H9 (cell line): ENCODE results near the gene GIMAP6. TPM values are rescaled to one million over a fixed set of nuclear protein-coding genes. Genes with fewer than 3 reads are reported as not detected.

Source experiments
- DNase-seq: peaks from one replicate; pipeline ENCODE4 v3.0.0-alpha.2; 2017
- H2AFZ ChIP-seq: one replicate; pipeline ENCODE4 v1.6.1; 2013; ENCODE audit warnings: mild to moderate bottlenecking, low read length, control low read depth, moderate library complexity
- H2AK5ac ChIP-seq: 2 replicates; pipeline ENCODE4 v1.6.1; 2013; ENCODE audit warnings: low read length, control low read depth, mixed read lengths; ENCODE audit not compliant: insufficient read length
- H2BK120ac ChIP-seq: one replicate; pipeline ENCODE4 v1.6.1; 2013; ENCODE audit warnings: low read depth, mild to moderate bottlenecking, low read length, control low read depth, inconsistent platforms; ENCODE audit not compliant: poor library complexity, severe bottlenecking
- H2BK12ac ChIP-seq: 2 replicates; pipeline ENCODE4 v1.6.1; 2013; ENCODE audit warnings: low read length, control low read depth, mixed read lengths, low read depth; ENCODE audit not compliant: insufficient read length
- H2BK15ac ChIP-seq: 2 replicates; pipeline ENCODE4 v1.6.1; 2013; ENCODE audit warnings: low read depth, low read length, control low read depth
- H2BK20ac ChIP-seq: one replicate; pipeline ENCODE4 v1.6.1; 2013; ENCODE audit warnings: low read depth, mild to moderate bottlenecking, low read length, control low read depth, inconsistent platforms; ENCODE audit not compliant: poor library complexity, severe bottlenecking
- H2BK5ac ChIP-seq: 2 replicates; pipeline ENCODE4 v1.6.1; 2013; ENCODE audit warnings: low read length, control low read depth, mixed read lengths; ENCODE audit not compliant: insufficient read length
- H3K14ac ChIP-seq: 2 replicates; pipeline ENCODE4 v1.6.1; 2013; ENCODE audit warnings: low read length, control low read depth; ENCODE audit not compliant: insufficient read depth
- H3K18ac ChIP-seq: 2 replicates; pipeline ENCODE4 v1.6.1; 2013; ENCODE audit warnings: low read depth, mild to moderate bottlenecking, mixed read lengths, low read length, control low read depth; ENCODE audit not compliant: insufficient read length
- H3K23ac ChIP-seq: 2 replicates; pipeline ENCODE4 v1.6.1; 2013; ENCODE audit warnings: low read length, control low read depth, mixed read lengths, low read depth; ENCODE audit not compliant: insufficient read length
- H3K23me2 ChIP-seq: 2 replicates; pipeline ENCODE4 v1.6.1; 2013; ENCODE audit warnings: low read depth, mild to moderate bottlenecking, mixed read lengths, low read length, control low read depth; ENCODE audit not compliant: insufficient read length, poor library complexity, severe bottlenecking
- H3K27ac ChIP-seq: 2 replicates; pipeline ENCODE4 v1.5.1; 2013; ENCODE audit warnings: low read length, control low read depth, mixed read lengths, low read depth; ENCODE audit not compliant: insufficient read length
- H3K27me3 ChIP-seq: 2 replicates; pipeline ENCODE4 v1.6.1; 2013; ENCODE audit warnings: low read length, control low read depth, inconsistent platforms; ENCODE audit not compliant: insufficient read depth
- H3K4ac ChIP-seq: 2 replicates; pipeline ENCODE4 v1.6.1; 2013; ENCODE audit warnings: low read depth, mild to moderate bottlenecking, control low read depth, inconsistent platforms, low read length, moderate library complexity
- H3K4me1 ChIP-seq: 2 replicates; pipeline ENCODE4 v1.6.1; 2013; ENCODE audit warnings: low read length, control low read depth, inconsistent platforms; ENCODE audit not compliant: insufficient read depth
- H3K4me2 ChIP-seq: 2 replicates; pipeline ENCODE4 v1.6.1; 2013; ENCODE audit warnings: low read length, control low read depth, mixed read lengths; ENCODE audit not compliant: insufficient read length, insufficient read depth
- H3K56ac ChIP-seq: 2 replicates; pipeline ENCODE4 v1.6.1; 2013; ENCODE audit warnings: low read depth, mild to moderate bottlenecking, mixed read lengths, low read length, control low read depth; ENCODE audit not compliant: insufficient read length
- H3K79me1 ChIP-seq: 2 replicates; pipeline ENCODE4 v1.6.1; 2013; ENCODE audit warnings: low read depth, mild to moderate bottlenecking, moderate library complexity, low read length, control low read depth, inconsistent platforms; ENCODE audit not compliant: insufficient read depth, poor library complexity, severe bottlenecking
- H3K79me2 ChIP-seq: 2 replicates; pipeline ENCODE4 v1.6.1; 2013; ENCODE audit warnings: low read length, control low read depth, inconsistent platforms; ENCODE audit not compliant: insufficient read depth
- H3K9ac ChIP-seq: 2 replicates; pipeline ENCODE4 v1.6.1; 2013; ENCODE audit warnings: low read length, control low read depth, mixed read lengths; ENCODE audit not compliant: insufficient read length; ENCODE audit errors: extremely low read depth
- H3K9me3 ChIP-seq: one replicate; pipeline ENCODE4 v1.6.1; 2013; ENCODE audit warnings: low read depth, low read length, inconsistent platforms; ENCODE audit not compliant: control insufficient read depth
- H3T11ph ChIP-seq: one replicate; pipeline ENCODE4 v1.6.1; 2013; ENCODE audit warnings: mild to moderate bottlenecking, low read length, control low read depth, inconsistent platforms
- H4K20me1 ChIP-seq: one replicate; pipeline ENCODE4 v1.6.1; 2013; ENCODE audit not compliant: control insufficient read depth, insufficient read length, insufficient read depth
- H4K5ac ChIP-seq: 2 replicates; pipeline ENCODE4 v1.6.1; 2013; ENCODE audit warnings: low read depth, mild to moderate bottlenecking, mixed read lengths, low read length, control low read depth; ENCODE audit not compliant: insufficient read length
- H4K8ac ChIP-seq: replicated peaks from 2 replicates; pipeline ENCODE4 v1.6.1; 2013; ENCODE audit warnings: low read length, control low read depth, mixed read lengths, low read depth; ENCODE audit not compliant: insufficient read length
- H4K91ac ChIP-seq: 2 replicates; pipeline ENCODE4 v1.6.1; 2013; ENCODE audit warnings: low read depth, mild to moderate bottlenecking, moderate library complexity, mixed read lengths, low read length, control low read depth; ENCODE audit not compliant: insufficient read length
- H3K27ac Mint-ChIP-seq, 3 experiments: 2 replicates in 2 of 3; 3 replicates in 1 of 3; pipeline ENCODE4 v1.8.0; 2020 to 2021; ENCODE audit warnings: mixed read lengths in 3 of 3, mild to moderate bottlenecking in 1 of 3, moderate library complexity in 1 of 3
- H3K27me3 Mint-ChIP-seq: 2 replicates; pipeline ENCODE4 v1.8.0; 2021; ENCODE audit warnings: low read depth, mild to moderate bottlenecking, moderate library complexity, mixed read lengths
- H3K36me3 Mint-ChIP-seq, 3 experiments: 2 replicates in 2 of 3; 3 replicates in 1 of 3; pipeline ENCODE4 v1.8.0; 2020 to 2021; ENCODE audit warnings: low read depth in 3 of 3, mixed read lengths in 3 of 3; ENCODE audit not compliant: insufficient read depth in 1 of 3
- H3K4me1 Mint-ChIP-seq, 2 experiments: 2 replicates each; pipeline ENCODE4 v1.8.0; 2020; ENCODE audit warnings: mixed read lengths in 2 of 2
- H3K4me3 Mint-ChIP-seq, 2 experiments: 2 replicates in 1 of 2; 3 replicates in 1 of 2; pipeline ENCODE4 v1.8.0; 2020 to 2021; ENCODE audit warnings: mild to moderate bottlenecking in 2 of 2, mixed read lengths in 2 of 2, moderate library complexity in 1 of 2
- H3K9me3 Mint-ChIP-seq, 2 experiments: 2 replicates in 1 of 2; 3 replicates in 1 of 2; pipeline ENCODE4 v1.8.0; 2020; ENCODE audit warnings: mild to moderate bottlenecking in 2 of 2, mixed read lengths in 2 of 2, moderate library complexity in 1 of 2
- CTCF ChIP-seq: fragments of 200-600 bp; sonication (generic); conservative IDR thresholded peaks from 3 replicates; pipeline ENCODE4 v1.8.0; 2021; ENCODE audit warnings: antibody characterized with exemption, mild to moderate bottlenecking
- WGBS: extraction: QIAGEN DNeasy Blood & Tissue Kit; methylation state at CpG from one replicate; pipeline ENCODE4 v1.1.7; 2013; ENCODE audit warnings: missing lambda C conversion rate, low lambda C conversion rate, mixed read lengths; ENCODE audit not compliant: insufficient read length; ENCODE audit errors: extremely low coverage; 5-methylcytosine and 5-hydroxymethylcytosine counted together
- total RNA-seq: library from RNA; stranded (reverse); gene quantifications from 2 replicates; pipeline ENCODE4 v1.2.1, GENCODE V29; 2021

Gene GIMAP6
- total RNA-seq, 1 experiment from 2014 or later, result not detected

- H2BK12ac ChIP-seq, result no peak overlapping the region
- H3K56ac ChIP-seq, result no peak overlapping the region
- no peak overlapping the region for H2BK15ac ChIP-seq
- H2AK5ac ChIP-seq, result no peak overlapping the region
- no peak overlapping the region for H2BK120ac ChIP-seq
- no peak overlapping the region for H3K9ac ChIP-seq
- no peak overlapping the region for H2BK5ac ChIP-seq
- Mint-ChIP-seq H3K36me3 (no peaks in the 10 kb centered on the region; a peak in 1 of 7 replicates), H3K9me3 (peaks cover 2 to 22% of the 10 kb centered on the region in 2 experiments; a peak in 4 of 5 replicates), H3K27ac (no peak overlapping the region), H3K4me3 (no peak overlapping the region), H3K27me3 (peaks cover 30% of the 10 kb centered on the region), H3K4me1 (no peaks in the 10 kb centered on the region)
- H3K23ac ChIP-seq, result no peak overlapping the region
- TF ChIP-seq CTCF, result no peak
- H3K4ac ChIP-seq, result no peak overlapping the region
- H3K18ac ChIP-seq, result no peak overlapping the region
- no peak overlapping the region for H4K8ac ChIP-seq
- H3K79me2 ChIP-seq, result no peaks in the 10 kb centered on the region
- H4K5ac ChIP-seq, result no peak overlapping the region
- H3T11ph ChIP-seq, result no peak overlapping the region
- H2AFZ ChIP-seq, result no peak overlapping the region
- H3K23me2 ChIP-seq, result no peaks in the 10 kb centered on the region
- no peak for DNase-seq
- no peak overlapping the region for H3K14ac ChIP-seq
- H2BK20ac ChIP-seq, result no peak overlapping the region
- H3K27ac ChIP-seq, result no peak overlapping the region
- no peaks in the 10 kb centered on the region for H3K9me3 ChIP-seq
- no peaks in the 10 kb centered on the region for H4K20me1 ChIP-seq
- no peaks in the 10 kb centered on the region for H3K27me3 ChIP-seq
- no peaks in the 10 kb centered on the region for H3K79me1 ChIP-seq
- WGBS, result no CpG with 5 or more reads among the region's 6 CpGs
- H3K4me2 ChIP-seq, result no peak overlapping the region
- no peak overlapping the region for H4K91ac ChIP-seq
- H3K4me1 ChIP-seq, result no peaks in the 10 kb centered on the region
Measured at GRCh38 chr7:150645259-150646020, 13.3 kb upstream of the GIMAP6 start.
